AG04450 (cell line): Measurements from ENCODE around the gene SLC36A2. TPM values are rescaled to one million over a fixed set of nuclear protein-coding genes. Genes with fewer than 3 reads are reported as not detected.

ENCODE experiments used
- CTCF ChIA-PET: fragments of 300-600, 350-600 bp; formaldehyde crosslinking; extraction: SDS; loops from one replicate; lab custom pipeline; 2022; ENCODE audit warnings: antibody characterized with exemption, inconsistent platforms; lab: Charles Lee
- POLR2A ChIA-PET: fragments of 350-600 bp; formaldehyde crosslinking; extraction: SDS; loops from one replicate; lab custom pipeline; 2021; ENCODE audit warnings: antibody characterized with exemption, inconsistent platforms; lab: Yijun Ruan, JAX
- DNase-seq: peaks from one replicate; pipeline ENCODE4 v3.0.0-alpha.2; 2011; ENCODE audit warnings: low read depth, low spot score
- H3K27ac ChIP-seq: one replicate; pipeline ENCODE4 v1.5.1; 2012; ENCODE audit warnings: low read depth, low read length, control low read depth
- H3K27me3 ChIP-seq: one replicate; pipeline ENCODE4 v1.6.0; 2012; ENCODE audit warnings: low read length; ENCODE audit not compliant: control insufficient read depth, insufficient read depth
- H3K4me3 ChIP-seq: 2 replicates; pipeline ENCODE4 v1.5.1; 2011; ENCODE audit warnings: mild to moderate bottlenecking, low read depth, low read length, control low read depth
- H3K9me3 ChIP-seq: 2 replicates; pipeline ENCODE4 v1.5.1; 2012; ENCODE audit warnings: low read length; ENCODE audit not compliant: control insufficient read depth, insufficient read depth
- CTCF ChIP-seq: IDR thresholded peaks from 2 replicates; pipeline ENCODE4 v1.5.1; 2011; ENCODE audit warnings: low read depth, low read length, control low read depth, inconsistent platforms
- polyA plus RNA-seq: library from polyadenylated mRNA; depleted of rRNA; stranded (reverse); fragments of >200 nt; gene quantifications from 2 replicates; pipeline ENCODE4 v1.2.3, GENCODE V29; 2011

Gene SLC36A2
- polyA plus RNA-seq, 1 experiment = not detected

- Histone ChIP-seq H3K27me3 (no peaks in the 10 kb centered on the region), H3K4me3 (no peak overlapping the region), H3K9me3 (no peaks in the 10 kb centered on the region), H3K27ac (no peak overlapping the region)
- no peak for TF ChIP-seq CTCF
- DNase-seq = no peak
- POLR2A ChIA-PET = no interaction called here
- CTCF ChIA-PET = interaction anchor here (0.5 to 0.7 kb wide), 2 partner anchors 43 to 412 kb away, joined by 4 to 6 read pairs; no protein-coding TSS in a partner anchor
Observed at GRCh38 chr5:151359391-151359790, 12.0 kb upstream of the SLC36A2 start.

- CTCF ChIA-PET = no interaction called here
- no peak for DNase-seq
- Histone ChIP-seq H3K4me3 (no peak overlapping the region), H3K27me3 (no peaks in the 10 kb centered on the region), H3K9me3 (no peaks in the 10 kb centered on the region), H3K27ac (no peak overlapping the region)
- POLR2A ChIA-PET = no interaction called here
- TF ChIP-seq CTCF = no peak
Observed at GRCh38 chr5:151357792-151358191, 10.4 kb upstream of the SLC36A2 start.

GRCh38 chr5:151357097-151357496, 9.7 kb upstream of the SLC36A2 start:
- no peak overlapping the region for H3K27ac ChIP-seq
- no peaks in the 10 kb centered on the region for H3K9me3 ChIP-seq
- no peak for DNase-seq
- POLR2A ChIA-PET = no interaction called here
- CTCF ChIA-PET = no interaction called here
- H3K4me3 ChIP-seq = no peak overlapping the region
- TF ChIP-seq CTCF = no peak
- no peaks in the 10 kb centered on the region for H3K27me3 ChIP-seq

GRCh38 chr5:151351671-151352070, 4.3 kb upstream of the SLC36A2 start:
- Histone ChIP-seq H3K27me3 (peaks cover 9% of the 10 kb centered on the region), H3K27ac (no peak overlapping the region), H3K4me3 (no peak overlapping the region), H3K9me3 (no peaks in the 10 kb centered on the region)
- ChIA-PET POLR2A (interaction anchor here (0.7 kb wide), 1 partner anchor 29 kb away, joined by 3 read pairs; no protein-coding TSS in a partner anchor), CTCF (no interaction called here)
- TF ChIP-seq CTCF = no peak
- no peak for DNase-seq

GRCh38 chr5:151348789-151349188, 1.4 kb upstream of the SLC36A2 start:
- POLR2A ChIA-PET = no interaction called here
- TF ChIP-seq CTCF = no peak
- no peak overlapping the region for H3K4me3 ChIP-seq
- DNase-seq = no peak
- peaks cover 9% of the 10 kb centered on the region for H3K27me3 ChIP-seq
- H3K9me3 ChIP-seq = no peaks in the 10 kb centered on the region
- CTCF ChIA-PET = no interaction called here
- no peak overlapping the region for H3K27ac ChIP-seq
